ENCODE measurements around the gene C1GALT1C1L. TPM values are rescaled to one million over a fixed set of nuclear protein-coding genes. Genes with fewer than 3 reads are reported as not detected.

The C1GALT1C1L gene
- total RNA-seq, 1 donor from 2014 or later = not detected

GRCh38 chr2:43631618-43632317, 44.5 kb downstream of the C1GALT1C1L start:
- Histone ChIP-seq H3K36me3 (ENCODE audit: control insufficient read depth, insufficient read depth, low read length) (no peaks in the 10 kb centered on the region), H3K4me3 (ENCODE audit: low read depth, low read length) (no peak overlapping the region), H3K27me3 (ENCODE audit: control insufficient read depth, insufficient read depth, low read length) (no peaks in the 10 kb centered on the region)
- DNase-seq (ENCODE audit: low read depth) (no peak), FAIRE-seq (no peak)
- TF ChIP-seq CTCF (IDR thresholded peaks at IDR 0.05; ENCODE audit: insufficient read depth, low read length, severe bottlenecking) = no peak

Other genes starting within 250 kb of the C1GALT1C1L start
- gene THADA, start 80.4 kb downstream of the C1GALT1C1L start, total RNA-seq = 22.1 and 25.8 TPM in 2 replicates
- gene PLEKHH2, start 39.2 kb downstream of the C1GALT1C1L start, total RNA-seq = 1.8 and 4.5 TPM in 2 replicates
- gene DYNC2LI1, start 97.6 kb upstream of the C1GALT1C1L start, total RNA-seq = 8.2 and 12.4 TPM in 2 replicates
- not detected in 2 replicates for gene ABCG5, start 162.4 kb upstream of the C1GALT1C1L start, total RNA-seq
- under 0.01 TPM in 1 of 2 replicates, not detected in the other for gene ABCG8, start 162.5 kb upstream of the C1GALT1C1L start, total RNA-seq

Data from bronchial epithelial cell (primary cell).